ENCODE data around the gene GRB2.
"Not testable (repeated sequence)": the region's sequence is repeated elsewhere in the genome, so short reads cannot be mapped to it uniquely, and the experiment has no call there.

DNA sequence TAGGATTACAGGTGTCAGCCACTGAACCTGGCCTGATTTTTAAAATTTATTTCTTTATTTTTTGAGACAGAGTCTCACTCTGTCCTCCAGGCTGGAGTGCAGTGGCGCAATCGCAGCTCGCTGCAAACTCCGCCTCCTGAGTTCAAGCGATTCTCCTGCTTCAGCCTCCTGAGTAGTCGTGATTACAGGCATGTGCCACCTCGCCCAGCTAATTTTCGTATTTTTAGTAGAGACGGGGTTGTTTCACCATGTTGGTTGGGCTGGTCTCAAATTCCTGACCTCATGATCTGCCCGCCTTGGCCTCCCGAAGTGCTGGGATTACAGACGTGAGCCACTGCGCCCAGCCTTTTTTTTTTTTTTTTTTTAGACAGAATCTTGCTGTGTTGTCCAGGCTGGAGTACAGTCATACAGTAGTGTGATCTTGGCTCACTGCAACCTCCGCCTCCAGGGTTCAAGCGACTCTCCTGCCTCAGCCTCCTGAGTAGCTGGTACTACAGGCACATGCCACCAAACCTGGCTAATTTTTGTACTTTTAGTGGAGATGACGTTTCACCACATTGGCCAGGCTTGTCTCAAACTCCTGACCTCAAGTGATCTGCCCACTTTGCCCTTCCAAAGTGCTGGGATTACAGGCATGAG is 112.5 kb downstream of the GRB2 start:
- TF ChIP-seq POLR2AphosphoS5 (IDR thresholded peaks at IDR 0.05) = not testable (repeated sequence)
- TF ChIP-seq, protein P1, sequence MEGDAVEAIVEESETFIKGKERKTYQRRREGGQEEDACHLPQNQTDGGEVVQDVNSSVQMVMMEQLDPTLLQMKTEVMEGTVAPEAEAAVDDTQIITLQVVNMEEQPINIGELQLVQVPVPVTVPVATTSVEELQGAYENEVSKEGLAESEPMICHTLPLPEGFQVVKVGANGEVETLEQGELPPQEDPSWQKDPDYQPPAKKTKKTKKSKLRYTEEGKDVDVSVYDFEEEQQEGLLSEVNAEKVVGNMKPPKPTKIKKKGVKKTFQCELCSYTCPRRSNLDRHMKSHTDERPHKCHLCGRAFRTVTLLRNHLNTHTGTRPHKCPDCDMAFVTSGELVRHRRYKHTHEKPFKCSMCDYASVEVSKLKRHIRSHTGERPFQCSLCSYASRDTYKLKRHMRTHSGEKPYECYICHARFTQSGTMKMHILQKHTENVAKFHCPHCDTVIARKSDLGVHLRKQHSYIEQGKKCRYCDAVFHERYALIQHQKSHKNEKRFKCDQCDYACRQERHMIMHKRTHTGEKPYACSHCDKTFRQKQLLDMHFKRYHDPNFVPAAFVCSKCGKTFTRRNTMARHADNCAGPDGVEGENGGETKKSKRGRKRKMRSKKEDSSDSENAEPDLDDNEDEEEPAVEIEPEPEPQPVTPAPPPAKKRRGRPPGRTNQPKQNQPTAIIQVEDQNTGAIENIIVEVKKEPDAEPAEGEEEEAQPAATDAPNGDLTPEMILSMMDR (IDR thresholded peaks at IDR 0.05) = not testable (repeated sequence)

Data from upper lobe of left lung (tissue), 4 donors.